Prostate gland (tissue), 2 donors: Measurements from ENCODE around the gene PIGW. TPM values are rescaled to one million over a fixed set of nuclear protein-coding genes. Genes with fewer than 3 reads are reported as not detected.
A peak's percentile ranks its signal among the peaks of the same experiment; 100 is the strongest.

ENCODE experiments used
- DNase-seq: peaks from one replicate; pipeline ENCODE4 v3.0.0-alpha.2; 2019; ENCODE audit warnings: low spot score
- H3K27ac ChIP-seq, 2 donors: fragments of 200-600 bp; sonication (generic); 2 replicates each; pipeline ENCODE4 v1.5.1; 2017 to 2019
- H3K27me3 ChIP-seq: fragments of 200-600 bp; sonication (generic); replicated peaks from 2 replicates; pipeline ENCODE4 v1.5.1; 2019; ENCODE audit not compliant: insufficient read depth
- H3K36me3 ChIP-seq, 2 donors: fragments of 200-600 bp; sonication (generic); 1 replicate in 1 of 2; 2 replicates in 1 of 2; pipeline versions ENCODE4 v1.5.1 to v1.8.1; 2017 to 2019
- H3K4me1 ChIP-seq: fragments of 200-600 bp; sonication (generic); replicated peaks from 2 replicates; pipeline ENCODE4 v1.5.1; 2019
- H3K4me3 ChIP-seq, 2 donors: fragments of 200-600 bp; sonication (generic); 2 replicates each; pipeline ENCODE4 v1.5.1; 2017 to 2019
- H3K9me3 ChIP-seq: fragments of 200-600 bp; sonication (generic); 2 replicates; pipeline ENCODE4 v1.5.1; 2017
- CTCF ChIP-seq, 4 experiments: fragments of 200-600 bp in 2 of 4; fragments of 450-650 bp in 2 of 4; sonication (generic) in 2 of 4; IDR thresholded peaks; 1 replicate in 3 of 4; 2 replicates in 1 of 4; pipeline ENCODE4 v1.5.1; 2016 to 2019; ENCODE audit warnings: antibody characterized with exemption in 4 of 4, mild to moderate bottlenecking in 2 of 4, moderate library complexity in 2 of 4
- POLR2A ChIP-seq: fragments of 450-650 bp; IDR thresholded peaks from one replicate; pipeline ENCODE4 v1.6.1; 2016; ENCODE audit warnings: antibody characterized with exemption, mild to moderate bottlenecking
- POLR2AphosphoS5 ChIP-seq: sonication (generic); formaldehyde crosslinking; IDR thresholded peaks from one replicate; pipeline ENCODE4 v1.6.1; 2017; ENCODE audit warnings: antibody characterized with exemption
- WGBS: methylation state at CpG from one replicate; pipeline ENCODE4 v1.1.5; 2018; 5-methylcytosine and 5-hydroxymethylcytosine counted together
- intact Hi-C: fragments of 100-400 bp; cut with DNase I; formaldehyde crosslinking; loops from one replicate; pipeline ENCODE4 v1.14.2; 2022
- total RNA-seq, 2 donors: library from RNA; depleted of rRNA; stranded (reverse); fragments of >200 nt; gene quantifications; one replicate each; pipeline ENCODE4 v1.1.0, GENCODE V29; 2016

Gene PIGW
- 1 to 10 TPM; 6.4 to 7.1 TPM for total RNA-seq

GRCh38 chr17:36534840-36535668, at the start of gene PIGW, which contains the start of gene MYO19:
PIGW (plus strand) TSS chr17:36534987; CDS start chr17:36537102, 2,115 bp downstream.
MYO19 (minus strand) TSS chr17:36534868; CDS start chr17:36532538, 2,330 bp downstream.
- DNase-seq = peak; percentile 77
- intact Hi-C loops = loop anchor here (5.0 to 10.0 kb wide), 2 partner anchors 48 to 820 kb away; partner anchors contain the start of gene ZNHIT3
- TF ChIP-seq POLR2A (peak; percentile 61), CTCF (IDR thresholded peaks at IDR 0.05) (peak in 2 of 4 experiments; percentile 18 to 28), POLR2AphosphoS5 (peak; percentile 90)
- H3K36me3 ChIP-seq = no peaks in the 10 kb centered on the region
- no peaks in the 10 kb centered on the region for H3K9me3 ChIP-seq
- H3K4me3 ChIP-seq = peak within 1 kb of the TSS; percentile 80 to 85
- H3K4me1 ChIP-seq = peaks cover 5% of the 10 kb centered on the region
- H3K27ac ChIP-seq = peak within 1 kb of the TSS; percentile 91 to 95
- H3K27me3 ChIP-seq = no peaks in the 10 kb centered on the region
- 1% methylated on average over 81 of the region's 83 CpGs for WGBS

GRCh38 chr17:36485027-36485426, 49.8 kb upstream of the PIGW start:
- no peak for DNase-seq
- intact Hi-C loops = loop anchor here (5.0 to 10.0 kb wide), 2 partner anchors 47 to 340 kb away; partner anchors contain the start of genes MYO19 and PIGW

GRCh38 chr17:36485805-36486203, 49.0 kb upstream of the PIGW start:
- no peak overlapping the region for H3K27ac ChIP-seq

More at GRCh38 chr17:36485027-36485426, 49.8 kb upstream of the PIGW start:
- WGBS = 90% methylated on average over 8 of the region's 8 CpGs
- Histone ChIP-seq H3K36me3 (no peaks in the 10 kb centered on the region), H3K27me3 (no peaks in the 10 kb centered on the region), H3K27ac (no peak overlapping the region), H3K4me1 (no peaks in the 10 kb centered on the region), H3K4me3 (no peak overlapping the region), H3K9me3 (no peaks in the 10 kb centered on the region)
- TF ChIP-seq CTCF (IDR thresholded peaks at IDR 0.05) (no peak), POLR2AphosphoS5 (no peak), POLR2A (no peak)

GRCh38 chr17:36486204-36487194, 48.3 kb upstream of the PIGW start, which contains the start of gene ZNHIT3:
ZNHIT3 (plus strand) TSS chr17:36486681; CDS start chr17:36486700, 19 bp downstream.
- no peaks in the 10 kb centered on the region for H3K36me3 ChIP-seq
- intact Hi-C loops = loop anchor here (5.0 to 10.0 kb wide), 2 partner anchors 46 to 342 kb away; partner anchors contain the start of genes MYO19 and PIGW
- H3K27me3 ChIP-seq = no peaks in the 10 kb centered on the region
- peak within 1 kb of the TSS; percentile 92 to 97 for H3K4me3 ChIP-seq
- H3K9me3 ChIP-seq = no peaks in the 10 kb centered on the region
- WGBS = under 1% methylated on average over 73 of the region's 73 CpGs
- no peaks in the 10 kb centered on the region for H3K4me1 ChIP-seq
- peak; percentile 60 for TF ChIP-seq POLR2A
- TF ChIP-seq CTCF (IDR thresholded peaks at IDR 0.05) = peak in 2 of 4 experiments; percentile 17 to 39
- TF ChIP-seq POLR2AphosphoS5 = peak; percentile 98
- peak; percentile 92 for DNase-seq
- H3K27ac ChIP-seq = peak within 1 kb of the TSS; percentile 83 to 85

More at GRCh38 chr17:36485805-36486203, 49.0 kb upstream of the PIGW start:
- intact Hi-C loops = loop anchor here (5.0 to 10.0 kb wide), 2 partner anchors 46 to 341 kb away; partner anchors contain the start of genes MYO19 and PIGW
- H3K9me3 ChIP-seq = no peaks in the 10 kb centered on the region
- H3K4me3 ChIP-seq = peak overlapping the region; percentile 92 to 97
- WGBS = 39% methylated on average over 10 of the region's 10 CpGs
- no peaks in the 10 kb centered on the region for H3K36me3 ChIP-seq
- DNase-seq = no peak
- no peaks in the 10 kb centered on the region for H3K27me3 ChIP-seq
- TF ChIP-seq POLR2A (no peak), CTCF (IDR thresholded peaks at IDR 0.05) (no peak)
- H3K4me1 ChIP-seq = no peaks in the 10 kb centered on the region
